ENCODE measurements around the gene VSTM5. TPM values are rescaled to one million over a fixed set of nuclear protein-coding genes. Genes with fewer than 3 reads are reported as not detected.
"Not testable (repeated sequence)": the region's sequence is repeated elsewhere in the genome, so short reads cannot be mapped to it uniquely, and the experiment has no call there.

VSTM5 gene
- total RNA-seq (2014; rRNA removed; shearing (Covaris generic)) = 0.18 and 0.24 TPM in 2 replicates

GRCh38 chr11:93850594-93851018 is at the start of gene VSTM5:
Gene VSTM5 (minus strand): TSS chr11:93850618. CDS start chr11:93850502, 116 bp downstream.
- Histone ChIP-seq H3K36me3 (replicated peaks; ENCODE audit: control insufficient read depth, insufficient read depth, low read length) (no peaks in the 10 kb centered on the region), H3K4me3 (ENCODE audit: insufficient read depth, low read depth, low read length) (peak within 1 kb of the TSS; percentile 44), H3K27me3 (ENCODE audit: control insufficient read depth, insufficient read depth, low read length) (peaks cover 10% of the 10 kb centered on the region)
- no peak for DNase-seq

GRCh38 chr11:93895106-93895862 is 44.9 kb upstream of the VSTM5 start:
- no peaks in the 10 kb centered on the region for H3K27me3 ChIP-seq (ENCODE audit: control insufficient read depth, insufficient read depth, low read length)
- no peaks in the 10 kb centered on the region for H3K36me3 ChIP-seq (replicated peaks; ENCODE audit: control insufficient read depth, insufficient read depth, low read length)
- no peak overlapping the region for H3K4me3 ChIP-seq (ENCODE audit: insufficient read depth, low read depth, low read length)
- peak; percentile 26 for DNase-seq

GRCh38 chr11:93890391-93891051 is 40.1 kb upstream of the VSTM5 start:
- no peak for DNase-seq
- Histone ChIP-seq H3K4me3 (ENCODE audit: insufficient read depth, low read depth, low read length) (no peak overlapping the region), H3K36me3 (replicated peaks; ENCODE audit: control insufficient read depth, insufficient read depth, low read length) (no peaks in the 10 kb centered on the region)

GRCh38 chr11:93887111-93887510 is 36.7 kb upstream of the VSTM5 start:
- H3K27me3 ChIP-seq (ENCODE audit: control insufficient read depth, insufficient read depth, low read length) = no peaks in the 10 kb centered on the region
- no peak for DNase-seq
- H3K4me3 ChIP-seq (ENCODE audit: insufficient read depth, low read depth, low read length) = no peak overlapping the region
- H3K36me3 ChIP-seq (replicated peaks; ENCODE audit: control insufficient read depth, insufficient read depth, low read length) = no peaks in the 10 kb centered on the region

More at GRCh38 chr11:93890391-93891051, 40.1 kb upstream of the VSTM5 start:
- no peaks in the 10 kb centered on the region for H3K27me3 ChIP-seq (ENCODE audit: control insufficient read depth, insufficient read depth, low read length)

DNA sequence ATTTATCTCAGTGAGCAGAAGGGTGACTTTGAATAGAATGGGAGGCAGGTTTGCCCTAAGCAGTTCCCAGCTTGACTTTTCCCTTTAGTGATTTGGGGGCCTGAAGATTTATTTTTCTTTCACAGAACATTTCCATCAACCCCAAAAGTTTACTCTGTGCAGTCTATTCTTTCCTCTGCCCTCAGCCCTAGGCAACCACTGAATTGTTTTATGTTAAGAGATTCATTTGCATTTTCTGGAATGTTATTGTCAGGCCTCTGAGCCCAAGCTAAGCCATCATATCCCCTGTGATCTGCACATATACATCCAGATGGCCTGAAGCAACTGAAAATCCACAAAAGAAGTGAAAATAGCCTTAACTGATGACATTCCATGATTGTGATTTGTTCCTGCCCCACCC is 28.7 kb upstream of the VSTM5 start:
- not testable (repeated sequence) for H3K27me3 ChIP-seq (ENCODE audit: control insufficient read depth, insufficient read depth, low read length); DNase-seq; H3K4me3 ChIP-seq (ENCODE audit: insufficient read depth, low read depth, low read length); H3K36me3 ChIP-seq (replicated peaks; ENCODE audit: control insufficient read depth, insufficient read depth, low read length)

DNA sequence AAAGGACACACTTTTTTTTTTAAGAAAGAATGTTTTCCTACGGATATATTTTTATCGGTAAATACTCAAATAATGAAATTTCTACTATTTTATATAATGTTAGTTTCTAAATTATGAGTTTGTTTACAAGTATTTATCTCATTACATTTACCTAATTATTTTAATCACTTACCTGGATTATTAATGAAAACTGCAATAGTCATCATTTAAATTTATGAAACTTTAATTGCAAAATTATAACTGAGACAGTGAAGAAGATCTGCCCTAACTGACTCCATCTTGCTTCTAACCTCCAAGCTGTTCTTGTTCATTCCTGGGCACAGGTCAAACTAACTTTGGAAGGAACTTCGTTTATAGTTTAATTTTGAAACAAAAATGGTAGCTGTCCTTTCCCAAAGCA is 25.2 kb upstream of the VSTM5 start:
- DNase-seq = no peak
- Histone ChIP-seq H3K36me3 (replicated peaks; ENCODE audit: control insufficient read depth, insufficient read depth, low read length) (no peaks in the 10 kb centered on the region), H3K4me3 (ENCODE audit: insufficient read depth, low read depth, low read length) (no peak overlapping the region), H3K27me3 (ENCODE audit: control insufficient read depth, insufficient read depth, low read length) (no peaks in the 10 kb centered on the region)

GRCh38 chr11:93871526-93871925 is 21.1 kb upstream of the VSTM5 start:
- no peak overlapping the region for H3K4me3 ChIP-seq (ENCODE audit: insufficient read depth, low read depth, low read length)
- H3K36me3 ChIP-seq (replicated peaks; ENCODE audit: control insufficient read depth, insufficient read depth, low read length) = no peaks in the 10 kb centered on the region
- no peaks in the 10 kb centered on the region for H3K27me3 ChIP-seq (ENCODE audit: control insufficient read depth, insufficient read depth, low read length)
- DNase-seq = no peak

DNA sequence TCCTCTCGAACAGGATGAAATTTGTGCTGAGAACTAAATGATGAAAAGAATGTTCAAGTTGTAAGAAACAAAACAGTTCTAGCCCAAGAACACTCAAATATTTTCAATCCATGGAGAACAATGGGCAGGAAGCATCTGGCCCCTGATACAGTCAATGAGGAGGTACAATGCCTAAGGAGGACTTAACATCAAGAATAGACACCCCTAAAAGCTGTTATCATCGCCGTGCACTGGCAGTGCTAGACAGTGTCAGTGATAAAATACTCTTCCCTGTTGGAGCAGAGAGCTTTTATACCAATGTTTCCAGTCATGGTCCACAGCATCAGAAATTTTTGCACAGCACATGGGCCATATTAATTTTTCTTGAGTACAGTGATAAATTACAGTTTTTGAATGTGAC is 20.2 kb upstream of the VSTM5 start:
- H3K4me3 ChIP-seq (ENCODE audit: insufficient read depth, low read depth, low read length) = no peak overlapping the region
- no peak for DNase-seq
- no peaks in the 10 kb centered on the region for H3K36me3 ChIP-seq (replicated peaks; ENCODE audit: control insufficient read depth, insufficient read depth, low read length)
- H3K27me3 ChIP-seq (ENCODE audit: control insufficient read depth, insufficient read depth, low read length) = no peaks in the 10 kb centered on the region

GRCh38 chr11:93869830-93870229 is 19.4 kb upstream of the VSTM5 start:
- no peaks in the 10 kb centered on the region for H3K27me3 ChIP-seq (ENCODE audit: control insufficient read depth, insufficient read depth, low read length)
- no peak overlapping the region for H3K4me3 ChIP-seq (ENCODE audit: insufficient read depth, low read depth, low read length)
- no peaks in the 10 kb centered on the region for H3K36me3 ChIP-seq (replicated peaks; ENCODE audit: control insufficient read depth, insufficient read depth, low read length)
- no peak for DNase-seq

DNA sequence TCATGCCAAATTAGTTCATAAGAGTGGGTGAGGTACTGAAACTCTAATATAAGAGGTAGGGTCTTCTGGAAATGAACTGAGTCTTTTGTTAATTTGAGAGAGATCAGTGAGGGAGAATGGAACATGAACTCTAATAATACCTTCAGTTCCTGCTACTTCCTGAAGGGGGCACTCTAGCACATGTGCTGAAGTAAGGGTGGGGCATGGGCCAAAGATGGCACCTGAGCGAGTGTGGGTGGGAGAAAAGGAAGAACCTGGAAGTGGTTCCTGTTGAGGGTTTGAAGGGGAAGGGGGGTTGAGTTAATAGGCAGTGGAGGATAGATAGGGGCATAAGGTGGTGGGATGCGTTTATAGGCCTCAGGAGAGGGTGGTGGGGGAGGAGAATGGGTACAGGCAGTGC is 18.0 kb upstream of the VSTM5 start:
- not testable (repeated sequence) for H3K36me3 ChIP-seq (replicated peaks; ENCODE audit: control insufficient read depth, insufficient read depth, low read length); DNase-seq

GRCh38 chr11:93861808-93862207 is 11.4 kb upstream of the VSTM5 start:
- no peak for DNase-seq
- no peak overlapping the region for H3K4me3 ChIP-seq (ENCODE audit: insufficient read depth, low read depth, low read length)
- H3K27me3 ChIP-seq (ENCODE audit: control insufficient read depth, insufficient read depth, low read length) = no peaks in the 10 kb centered on the region
- H3K36me3 ChIP-seq (replicated peaks; ENCODE audit: control insufficient read depth, insufficient read depth, low read length) = no peaks in the 10 kb centered on the region

More for the DNA sequence above, 18.0 kb upstream of the VSTM5 start:
- H3K4me3 ChIP-seq (ENCODE audit: insufficient read depth, low read depth, low read length); H3K27me3 ChIP-seq (ENCODE audit: control insufficient read depth, insufficient read depth, low read length): not testable (repeated sequence)

DNA sequence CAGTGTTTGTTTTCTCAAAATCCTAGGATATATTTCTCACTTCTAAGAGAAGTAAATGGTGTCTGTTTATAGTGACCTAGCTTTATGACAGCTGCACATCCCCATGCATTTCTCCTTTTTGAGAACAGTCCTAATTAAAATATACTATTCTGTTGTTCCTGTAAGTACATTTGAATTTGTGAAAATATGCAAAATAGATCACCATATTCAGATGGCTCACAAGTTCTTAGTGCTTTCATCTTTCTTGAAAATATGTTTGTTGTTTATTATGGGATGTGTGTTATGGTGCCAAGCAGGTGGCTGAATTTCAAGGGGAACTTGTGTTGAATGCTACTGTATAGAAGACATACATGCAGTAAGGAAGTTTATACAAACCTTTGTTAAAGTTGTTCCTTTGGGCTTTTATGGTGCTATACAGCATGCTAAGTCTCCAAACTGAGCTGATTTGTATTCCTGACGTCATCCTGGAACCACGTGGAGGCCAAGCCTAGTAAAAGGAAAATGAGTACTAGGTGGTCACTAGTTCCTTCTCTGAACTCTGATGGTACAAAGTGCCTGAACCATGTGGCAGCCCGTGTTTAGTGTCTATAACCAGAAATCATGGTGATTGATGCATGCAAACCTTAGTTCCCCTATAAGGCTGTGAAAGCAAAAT is 7.8 kb upstream of the VSTM5 start:
- no peaks in the 10 kb centered on the region for H3K27me3 ChIP-seq (ENCODE audit: control insufficient read depth, insufficient read depth, low read length)
- no peaks in the 10 kb centered on the region for H3K36me3 ChIP-seq (replicated peaks; ENCODE audit: control insufficient read depth, insufficient read depth, low read length)
- DNase-seq = no peak
- no peak overlapping the region for H3K4me3 ChIP-seq (ENCODE audit: insufficient read depth, low read depth, low read length)

DNA sequence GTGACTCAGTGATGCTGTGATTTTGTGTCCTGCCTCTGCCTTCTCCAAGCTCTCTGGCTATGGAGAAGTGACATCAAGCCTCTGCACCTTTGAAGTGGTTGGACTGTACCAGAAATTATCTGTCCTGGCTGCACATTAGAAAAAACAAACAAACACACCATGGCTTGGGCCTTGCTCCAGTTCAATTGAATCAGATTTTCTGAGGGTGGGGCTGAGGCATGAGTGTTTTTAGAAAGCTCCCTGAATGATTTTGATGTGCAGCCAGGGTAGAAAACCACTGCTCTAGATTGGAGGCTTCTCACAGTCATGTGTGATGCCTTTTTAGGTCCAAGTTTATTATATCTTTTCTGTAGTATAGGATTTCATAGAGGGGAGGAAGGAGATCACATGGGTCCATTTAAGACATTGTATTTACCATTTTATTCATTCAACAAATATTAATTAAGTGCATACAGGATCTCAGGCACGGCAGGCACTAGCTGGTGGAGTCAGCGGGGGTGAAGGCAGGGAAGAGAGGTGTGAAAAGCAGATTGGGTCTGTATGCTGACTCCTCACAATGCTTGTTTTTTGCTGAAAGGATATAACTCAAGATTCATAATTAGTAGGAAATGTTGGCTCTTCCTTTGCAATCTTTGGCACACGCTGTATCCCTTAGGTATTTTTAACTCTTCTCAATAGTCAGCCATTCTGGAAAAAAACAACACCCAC is 7.1 kb upstream of the VSTM5 start:
- DNase-seq = no peak
- Histone ChIP-seq H3K36me3 (replicated peaks; ENCODE audit: control insufficient read depth, insufficient read depth, low read length) (no peaks in the 10 kb centered on the region), H3K4me3 (ENCODE audit: insufficient read depth, low read depth, low read length) (no peak overlapping the region), H3K27me3 (ENCODE audit: control insufficient read depth, insufficient read depth, low read length) (no peaks in the 10 kb centered on the region)

DNA sequence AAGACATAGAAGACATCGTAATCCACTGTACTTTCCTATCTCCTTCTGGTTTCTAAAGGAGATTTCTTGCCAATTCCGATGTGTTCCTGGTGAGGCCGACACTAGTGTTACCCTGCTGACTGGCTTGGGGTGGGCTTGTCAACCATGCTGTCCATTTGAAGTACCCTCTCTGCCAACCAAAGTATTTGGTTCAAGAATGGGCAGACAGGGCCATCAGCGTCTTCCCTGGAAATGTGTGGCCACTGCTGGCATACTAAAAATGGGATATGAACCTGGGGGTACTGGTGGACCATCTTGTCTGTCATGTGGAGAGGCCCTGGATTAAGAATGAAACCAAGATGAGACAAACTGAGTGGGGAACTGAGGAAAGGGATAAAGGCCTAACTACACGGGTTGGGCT is 1.8 kb upstream of the VSTM5 start:
- peaks cover 10% of the 10 kb centered on the region for H3K27me3 ChIP-seq (ENCODE audit: control insufficient read depth, insufficient read depth, low read length)
- DNase-seq = no peak
- H3K4me3 ChIP-seq (ENCODE audit: insufficient read depth, low read depth, low read length) = no peak overlapping the region
- H3K36me3 ChIP-seq (replicated peaks; ENCODE audit: control insufficient read depth, insufficient read depth, low read length) = no peaks in the 10 kb centered on the region
